Endodermal cell (in vitro differentiated cells): ENCODE measurements around the gene BBS9. TPM values are rescaled to one million over a fixed set of nuclear protein-coding genes. Genes with fewer than 3 reads are reported as not detected.

Source experiments
- DNase-seq: peaks from one replicate; pipeline ENCODE4 v3.0.0-alpha.2; 2017
- H3K27ac ChIP-seq: 2 replicates; pipeline ENCODE4 v1.5.1; 2013; ENCODE audit warnings: mild to moderate bottlenecking, low read depth, low read length, moderate library complexity
- H3K27me3 ChIP-seq: 2 replicates; pipeline ENCODE4 v1.6.1; 2013; ENCODE audit warnings: mild to moderate bottlenecking, low read length, moderate library complexity; ENCODE audit not compliant: insufficient read depth, control insufficient read depth, poor library complexity, severe bottlenecking
- H3K36me3 ChIP-seq: 2 replicates; pipeline ENCODE4 v1.7.0; 2013; ENCODE audit warnings: mild to moderate bottlenecking, low read length, moderate library complexity; ENCODE audit not compliant: control insufficient read depth, insufficient read depth
- H3K4me1 ChIP-seq: one replicate; pipeline ENCODE4 v1.7.0; 2013; ENCODE audit warnings: low read length; ENCODE audit not compliant: control insufficient read depth, insufficient read depth
- H3K4me3 ChIP-seq: 2 replicates; pipeline ENCODE4 v1.5.1; 2013; ENCODE audit warnings: mild to moderate bottlenecking, low read length, moderate library complexity
- H3K9ac ChIP-seq: 2 replicates; pipeline ENCODE4 v1.6.1; 2013; ENCODE audit warnings: mild to moderate bottlenecking, low read length, moderate library complexity; ENCODE audit not compliant: poor library complexity, severe bottlenecking; ENCODE audit errors: extremely low read depth
- H3K9me3 ChIP-seq: 2 replicates; pipeline ENCODE4 v1.6.1; 2013; ENCODE audit warnings: mild to moderate bottlenecking, low read length, moderate library complexity; ENCODE audit not compliant: control insufficient read depth
- H3K27ac Mint-ChIP-seq: 2 replicates; pipeline ENCODE4 v1.8.0; 2020; ENCODE audit warnings: mixed read lengths
- H3K27me3 Mint-ChIP-seq: 2 replicates; pipeline ENCODE4 v1.8.0; 2021; ENCODE audit warnings: mild to moderate bottlenecking, mixed read lengths; ENCODE audit not compliant: insufficient read depth
- H3K36me3 Mint-ChIP-seq: 2 replicates; pipeline ENCODE4 v1.8.0; 2020; ENCODE audit warnings: low read depth, mixed read lengths
- H3K4me1 Mint-ChIP-seq: 2 replicates; pipeline ENCODE4 v1.8.0; 2020; ENCODE audit warnings: mixed read lengths
- H3K4me3 Mint-ChIP-seq: 2 replicates; pipeline ENCODE4 v1.8.0; 2020; ENCODE audit warnings: mild to moderate bottlenecking, moderate library complexity, mixed read lengths
- H3K9me3 Mint-ChIP-seq: 2 replicates; pipeline ENCODE4 v1.8.0; 2020; ENCODE audit warnings: mild to moderate bottlenecking, mixed read lengths
- WGBS, 2 experiments: methylation state at CpG; one replicate each; pipeline versions ENCODE4 v1.1.5 to v1.1.7; 2013; ENCODE audit warnings: missing lambda C conversion rate in 2 of 2, mixed read lengths in 1 of 2; ENCODE audit not compliant: insufficient coverage in 1 of 2, insufficient read length in 1 of 2; 5-methylcytosine and 5-hydroxymethylcytosine counted together
- total RNA-seq, 2 donors: library from RNA; stranded (reverse); fragmentation: NEBNext Ultra II Directional in 1 of 2; extraction: Animal tissue kit (Norgen Biotek cat#: 25700) in 1 of 2; gene quantifications; 2 replicates in 1 of 2; 3 replicates in 1 of 2; pipeline ENCODE4 v1.2.1, GENCODE V29; 2021
- TF ChIP-seq, protein P1 (sequence below): fragments of 200-600 bp; sonication (generic); conservative IDR thresholded peaks from 2 replicates; pipeline ENCODE4 v1.5.0; 2021; ENCODE audit warnings: antibody characterized with exemption, mild to moderate bottlenecking

The BBS9 gene
- total RNA-seq, 2 donors from 2014 or later, result 20.7 to 21.6 TPM

- Mint-ChIP-seq H3K27me3 (no peaks in the 10 kb centered on the region), H3K36me3 (no peaks in the 10 kb centered on the region), H3K4me3 (no peak overlapping the region), H3K27ac (no peak overlapping the region), H3K9me3 (no peaks in the 10 kb centered on the region), H3K4me1 (no peaks in the 10 kb centered on the region)
- 89 to 97% methylated on average over 1 to 2 of the region's 2 CpGs for WGBS, 2 experiments
- H3K36me3 ChIP-seq, result no peaks in the 10 kb centered on the region
- no peak overlapping the region for H3K9ac ChIP-seq
- H3K9me3 ChIP-seq, result no peaks in the 10 kb centered on the region
- H3K4me1 ChIP-seq, result no peaks in the 10 kb centered on the region
- no peaks in the 10 kb centered on the region for H3K27me3 ChIP-seq
- no peak overlapping the region for H3K4me3 ChIP-seq
- no peak overlapping the region for H3K27ac ChIP-seq
- DNase-seq, result no peak
- TF ChIP-seq, protein P1, sequence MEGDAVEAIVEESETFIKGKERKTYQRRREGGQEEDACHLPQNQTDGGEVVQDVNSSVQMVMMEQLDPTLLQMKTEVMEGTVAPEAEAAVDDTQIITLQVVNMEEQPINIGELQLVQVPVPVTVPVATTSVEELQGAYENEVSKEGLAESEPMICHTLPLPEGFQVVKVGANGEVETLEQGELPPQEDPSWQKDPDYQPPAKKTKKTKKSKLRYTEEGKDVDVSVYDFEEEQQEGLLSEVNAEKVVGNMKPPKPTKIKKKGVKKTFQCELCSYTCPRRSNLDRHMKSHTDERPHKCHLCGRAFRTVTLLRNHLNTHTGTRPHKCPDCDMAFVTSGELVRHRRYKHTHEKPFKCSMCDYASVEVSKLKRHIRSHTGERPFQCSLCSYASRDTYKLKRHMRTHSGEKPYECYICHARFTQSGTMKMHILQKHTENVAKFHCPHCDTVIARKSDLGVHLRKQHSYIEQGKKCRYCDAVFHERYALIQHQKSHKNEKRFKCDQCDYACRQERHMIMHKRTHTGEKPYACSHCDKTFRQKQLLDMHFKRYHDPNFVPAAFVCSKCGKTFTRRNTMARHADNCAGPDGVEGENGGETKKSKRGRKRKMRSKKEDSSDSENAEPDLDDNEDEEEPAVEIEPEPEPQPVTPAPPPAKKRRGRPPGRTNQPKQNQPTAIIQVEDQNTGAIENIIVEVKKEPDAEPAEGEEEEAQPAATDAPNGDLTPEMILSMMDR, result no peak
Observed at GRCh38 chr7:33201821-33202220, 72.5 kb downstream of the BBS9 start.

- no peaks in the 10 kb centered on the region for H3K4me1 Mint-ChIP-seq
- no peaks in the 10 kb centered on the region for H3K36me3 ChIP-seq
- peaks cover 2% of the 10 kb centered on the region for H3K27me3 Mint-ChIP-seq
- H3K9me3 ChIP-seq, result peaks cover 16% of the 10 kb centered on the region
- TF ChIP-seq, protein P1, result no peak
- no peaks in the 10 kb centered on the region for H3K27me3 ChIP-seq
- no CpG with 5 or more reads among the region's 1 CpG for WGBS, 2 experiments
- no peak overlapping the region for H3K4me3 ChIP-seq
- DNase-seq, result no peak
- no peak overlapping the region for H3K27ac Mint-ChIP-seq
- no peaks in the 10 kb centered on the region for H3K4me1 ChIP-seq
- H3K9ac ChIP-seq, result no peak overlapping the region
- peaks cover 3% of the 10 kb centered on the region for H3K36me3 Mint-ChIP-seq
- H3K4me3 Mint-ChIP-seq, result no peak overlapping the region
- H3K27ac ChIP-seq, result no peak overlapping the region
- H3K9me3 Mint-ChIP-seq, result peaks cover 22% of the 10 kb centered on the region
Observed at GRCh38 chr7:33210958-33211357, 81.6 kb downstream of the BBS9 start.

GRCh38 chr7:33212144-33212543 is 82.8 kb downstream of the BBS9 start:
- WGBS, 2 experiments, result 81% methylated on average over 2 of the region's 2 CpGs; no CpG with 5 or more reads in 1 of the 2 experiments
- H3K9me3 Mint-ChIP-seq, result peaks cover 22% of the 10 kb centered on the region
- H3K27me3 Mint-ChIP-seq, result peaks cover 2% of the 10 kb centered on the region
- no peak for DNase-seq
- no peaks in the 10 kb centered on the region for H3K27me3 ChIP-seq
- TF ChIP-seq, protein P1, result no peak
- H3K4me3 ChIP-seq, result no peak overlapping the region
- H3K9me3 ChIP-seq, result peaks cover 16% of the 10 kb centered on the region
- H3K4me3 Mint-ChIP-seq, result no peak overlapping the region
- H3K9ac ChIP-seq, result no peak overlapping the region
- peaks cover 3% of the 10 kb centered on the region for H3K36me3 Mint-ChIP-seq
- H3K36me3 ChIP-seq, result no peaks in the 10 kb centered on the region
- no peak overlapping the region for H3K27ac Mint-ChIP-seq
- H3K4me1 ChIP-seq, result no peaks in the 10 kb centered on the region
- H3K27ac ChIP-seq, result no peak overlapping the region
- H3K4me1 Mint-ChIP-seq, result no peaks in the 10 kb centered on the region
